NCI-H187 treated with DMSO at 0.1 percent for 48 hours (cell line): ENCODE measurements around the gene TNFSF13B.
"Not testable (repeated sequence)": the region's sequence is repeated elsewhere in the genome, so short reads cannot be mapped to it uniquely, and the experiment has no call there.

ENCODE experiments used
- DNase-seq: peaks from one replicate; lab custom pipeline; 2025; lab: John Stamatoyannopoulos, UW

The TNFSF13B gene, protein sequence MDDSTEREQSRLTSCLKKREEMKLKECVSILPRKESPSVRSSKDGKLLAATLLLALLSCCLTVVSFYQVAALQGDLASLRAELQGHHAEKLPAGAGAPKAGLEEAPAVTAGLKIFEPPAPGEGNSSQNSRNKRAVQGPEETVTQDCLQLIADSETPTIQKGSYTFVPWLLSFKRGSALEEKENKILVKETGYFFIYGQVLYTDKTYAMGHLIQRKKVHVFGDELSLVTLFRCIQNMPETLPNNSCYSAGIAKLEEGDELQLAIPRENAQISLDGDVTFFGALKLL

GRCh38 chr13:108269601-108270328, at the start of gene TNFSF13B:
TSS of gene TNFSF13B (plus strand) at chr13:108269718. CDS start at chr13:108269896, 178 bp downstream.
- no peak for DNase-seq

- DNase-seq: no peak
These were observed 49.5 kb upstream of the TNFSF13B start for GRCh38 chr13:108220041-108220440.

DNA sequence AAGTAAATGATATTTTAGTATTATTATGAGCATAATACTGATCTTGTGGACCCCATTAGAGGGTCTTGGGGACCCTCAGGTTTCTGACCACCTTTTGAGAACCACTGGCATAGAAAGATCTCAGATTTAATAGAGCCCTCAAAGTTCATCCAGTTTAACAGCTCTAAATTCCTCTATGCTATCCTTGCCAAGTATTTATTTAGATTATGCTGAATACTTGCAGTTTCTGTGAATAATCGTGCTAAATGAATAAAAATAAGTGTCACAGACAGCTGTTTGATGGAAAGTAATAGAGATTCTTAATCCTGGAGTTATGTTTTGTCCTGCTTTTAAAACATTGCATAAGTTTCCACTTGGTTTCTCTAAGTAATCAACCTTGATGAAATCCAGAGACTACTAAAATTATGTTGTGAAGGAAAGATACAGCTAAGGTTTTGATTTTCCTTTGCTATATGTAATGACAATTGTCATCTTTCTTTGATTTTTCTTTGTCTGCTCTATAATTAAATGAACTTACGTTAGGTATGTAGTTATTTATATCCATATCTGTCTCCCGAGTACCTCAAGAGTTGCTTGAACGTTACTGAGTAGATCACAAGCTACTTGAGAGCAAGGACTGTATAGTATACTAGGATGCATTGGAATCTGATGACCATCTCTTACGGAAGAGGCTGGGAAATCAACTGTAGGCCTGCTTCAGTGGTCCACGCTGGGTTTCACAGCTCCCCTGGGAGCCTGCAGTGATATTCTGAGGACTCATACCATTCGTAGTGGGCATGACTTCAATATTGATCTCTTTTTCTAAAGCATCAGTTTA, 45.6 kb upstream of the TNFSF13B start:
- DNase-seq: no peak

GRCh38 chr13:108225440-108225839, 44.1 kb upstream of the TNFSF13B start:
- DNase-seq: no peak

DNA sequence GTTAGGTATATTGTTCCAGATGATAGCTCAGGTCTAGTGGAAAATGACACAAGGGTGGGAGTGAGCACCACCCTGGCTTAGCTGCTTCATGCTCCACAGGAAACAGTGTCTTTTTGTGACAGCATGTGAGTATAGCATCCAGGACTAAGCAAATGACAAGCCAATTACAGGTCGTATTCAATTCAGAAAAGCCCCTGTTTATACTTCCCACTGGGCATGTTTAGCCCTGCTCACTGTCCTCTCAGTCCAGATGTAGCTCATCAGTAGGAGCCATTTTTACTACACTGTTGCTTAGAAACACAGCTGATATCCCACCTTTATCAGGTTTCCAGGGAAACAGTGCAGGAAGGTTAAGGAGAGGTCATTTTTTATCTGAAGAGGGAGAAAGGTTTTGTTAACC, 43.3 kb upstream of the TNFSF13B start:
- DNase-seq: no peak

DNA sequence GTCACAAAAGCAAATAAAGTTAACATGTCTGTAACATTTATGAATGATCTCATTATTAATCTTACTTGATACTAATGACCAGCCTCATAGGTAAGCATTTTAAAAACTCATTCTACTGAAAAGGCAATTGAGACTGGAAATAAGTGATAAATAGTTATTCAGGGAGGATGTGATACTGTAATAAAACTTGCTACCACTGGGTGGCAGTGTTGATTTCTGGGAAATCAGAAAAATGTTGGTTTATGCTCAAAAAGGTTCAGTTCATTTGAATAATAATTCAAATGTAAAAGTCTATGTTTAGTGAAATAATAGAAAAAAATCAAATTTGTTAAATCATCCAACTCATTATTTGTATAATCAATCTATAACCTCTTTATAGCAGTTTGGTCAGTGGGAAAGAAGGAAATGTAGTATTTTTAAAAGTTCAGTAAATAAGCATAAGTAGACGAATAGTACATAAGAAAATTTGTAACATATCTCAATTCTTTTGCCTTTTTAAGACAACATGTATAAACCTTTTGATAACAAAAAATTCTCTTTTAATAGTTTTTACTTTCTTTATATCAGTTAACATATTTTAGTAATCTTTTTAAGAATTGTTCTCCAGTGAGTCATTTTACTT, 41.8 kb upstream of the TNFSF13B start:
- no peak for DNase-seq

- no peak for DNase-seq
These were observed 39.1 kb upstream of the TNFSF13B start for GRCh38 chr13:108230377-108230776.

DNA sequence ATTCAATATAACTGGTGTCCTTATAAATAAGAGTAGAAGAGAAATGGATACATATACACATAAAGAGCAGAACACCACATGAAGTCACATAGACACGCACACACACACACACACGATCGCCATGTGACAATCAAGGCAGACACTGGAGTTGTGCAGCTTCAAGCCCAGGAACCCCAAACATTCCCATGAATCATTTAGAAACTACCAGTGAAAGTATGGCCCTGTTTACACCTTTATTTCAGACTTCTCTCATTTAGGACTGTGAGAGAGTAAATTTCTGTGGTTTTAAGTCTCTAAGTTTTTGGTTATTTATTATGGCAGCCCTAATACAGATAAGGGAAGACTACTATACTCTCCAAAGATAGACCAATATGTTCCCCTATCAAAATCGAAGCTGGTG, 20.4 kb upstream of the TNFSF13B start:
- no peak for DNase-seq

GRCh38 chr13:108257248-108257647, 12.3 kb upstream of the TNFSF13B start:
- no peak for DNase-seq

DNA sequence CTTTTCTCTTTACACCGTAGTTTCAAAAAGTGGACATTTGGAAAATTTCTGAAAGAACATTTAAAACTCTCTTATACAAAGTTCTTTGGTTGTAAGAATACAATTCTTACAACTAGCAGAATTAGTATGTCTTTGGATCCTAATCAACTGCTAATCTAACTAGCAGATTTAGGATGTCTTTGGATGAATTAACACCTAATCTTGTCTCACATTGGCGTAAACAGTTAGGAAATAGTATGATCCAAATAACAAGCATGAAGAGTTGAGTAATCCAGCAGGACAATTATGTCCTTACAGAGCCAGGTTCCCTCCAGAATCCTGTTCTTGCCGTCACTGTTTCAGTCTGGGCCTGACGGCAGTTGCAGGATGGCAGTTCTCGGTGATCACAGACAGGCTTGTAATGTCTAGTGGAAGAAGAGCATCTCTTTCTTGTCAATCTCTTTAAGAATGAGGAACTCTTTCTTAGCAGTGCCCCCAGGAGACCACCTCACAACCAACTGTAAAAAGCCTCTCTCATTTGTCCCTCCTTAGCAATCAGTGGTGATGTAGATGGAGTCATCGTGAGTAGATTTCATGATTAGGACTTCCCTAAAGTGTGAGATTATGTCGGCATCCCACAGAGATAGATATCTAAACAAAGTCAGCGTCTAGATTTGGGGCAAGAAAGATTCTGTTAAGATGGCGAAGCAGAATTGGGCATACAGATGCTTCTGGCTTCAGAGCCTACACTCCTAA, 5.7 kb upstream of the TNFSF13B start:
- DNase-seq: no peak

- no peak for DNase-seq
These were observed 3.1 kb upstream of the TNFSF13B start for GRCh38 chr13:108266321-108266990.

DNA sequence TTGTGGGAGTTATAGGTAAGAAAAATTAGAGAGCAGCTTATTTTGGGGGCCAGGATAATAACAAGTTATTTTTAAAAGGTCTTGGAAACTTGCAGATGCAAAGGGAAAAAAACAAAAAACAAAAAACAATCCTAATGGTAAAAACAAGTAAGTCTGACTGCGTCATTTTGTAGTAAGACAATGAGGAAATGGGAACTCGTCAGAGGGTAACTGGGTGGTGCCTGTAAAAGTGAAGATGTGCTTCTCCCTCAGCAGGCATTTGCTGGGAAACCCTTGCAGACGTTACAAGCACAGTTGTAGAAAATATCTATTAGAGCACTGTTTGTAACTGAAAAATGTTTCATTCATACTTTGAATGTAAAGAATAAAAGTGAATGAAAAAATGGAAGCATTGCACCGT, 2.2 kb upstream of the TNFSF13B start:
- DNase-seq: no peak

GRCh38 chr13:108267855-108268254, 1.7 kb upstream of the TNFSF13B start:
- DNase-seq: not testable (repeated sequence)

DNA sequence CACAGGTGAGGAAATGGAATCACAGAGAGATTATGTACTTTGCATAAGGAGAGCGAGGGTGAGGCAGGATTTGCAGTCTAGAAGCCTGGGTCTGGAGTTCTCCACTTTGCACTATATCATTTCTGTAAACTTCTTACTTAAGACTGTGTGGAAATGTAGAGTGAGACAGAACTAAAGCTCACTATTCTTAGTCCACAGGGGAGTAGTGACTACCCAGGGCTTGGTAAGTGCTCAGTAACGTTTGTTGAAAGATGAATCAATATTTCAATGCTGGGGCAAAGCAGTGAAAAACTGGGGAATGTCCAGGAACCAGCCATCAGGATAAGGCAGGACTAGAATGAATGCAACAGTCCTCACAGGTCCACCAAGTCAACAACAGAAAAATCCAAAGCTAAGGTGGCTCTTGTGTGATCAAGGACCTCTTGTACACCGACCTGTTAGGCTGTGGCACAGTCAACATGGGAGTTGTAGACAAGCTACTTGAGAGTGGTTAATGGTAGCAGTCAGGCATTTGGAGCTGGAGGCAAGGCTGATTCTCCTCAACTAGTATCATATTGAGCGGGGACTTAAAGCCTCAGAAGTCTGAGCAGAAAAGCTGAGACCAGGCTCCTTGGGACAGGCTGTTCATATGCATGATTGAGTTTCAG, 929 bp upstream of the TNFSF13B start:
- no peak for DNase-seq

DNA sequence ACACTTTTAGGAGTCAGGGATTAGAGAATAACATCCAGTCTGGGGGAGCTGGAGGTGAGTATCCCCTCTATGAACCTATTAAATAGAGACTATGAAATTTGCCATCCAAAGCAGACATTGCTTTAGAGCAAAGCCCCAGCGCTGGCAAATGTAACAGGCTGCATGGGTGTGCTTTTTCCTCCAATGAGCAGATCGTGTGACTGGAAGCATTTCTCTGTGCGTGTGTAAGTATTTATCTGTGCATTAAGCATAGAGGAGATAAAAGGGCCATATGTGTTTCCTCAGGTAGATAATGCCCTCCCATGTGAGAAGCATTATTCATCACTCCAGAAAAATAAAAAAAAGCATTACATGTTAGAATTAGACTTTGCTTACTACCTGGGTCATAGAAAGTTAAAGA, 924 bp downstream of the TNFSF13B start:
- no peak for DNase-seq

DNA sequence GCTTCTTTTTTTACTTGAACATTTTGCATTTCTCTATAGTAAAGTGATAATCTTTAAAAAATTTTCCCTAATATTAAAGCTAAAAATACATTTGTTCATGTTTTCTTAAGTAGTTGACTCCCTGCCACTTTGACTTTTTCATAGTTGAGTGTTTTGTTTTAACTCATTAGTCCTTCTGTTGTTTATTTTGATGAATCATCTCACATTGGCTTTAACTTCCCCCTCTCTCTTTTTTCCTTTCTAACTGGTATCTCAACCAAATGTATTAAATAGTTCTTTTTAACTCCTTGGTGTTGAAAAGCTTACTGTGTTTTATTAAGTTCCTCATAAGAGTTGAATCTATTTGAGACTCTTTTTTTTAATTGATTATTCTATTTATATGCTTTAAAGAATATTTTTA, 2.8 kb downstream of the TNFSF13B start:
- DNase-seq: no peak

- DNase-seq: no peak
These were observed 4.1 kb downstream of the TNFSF13B start for GRCh38 chr13:108273429-108274118.

DNA sequence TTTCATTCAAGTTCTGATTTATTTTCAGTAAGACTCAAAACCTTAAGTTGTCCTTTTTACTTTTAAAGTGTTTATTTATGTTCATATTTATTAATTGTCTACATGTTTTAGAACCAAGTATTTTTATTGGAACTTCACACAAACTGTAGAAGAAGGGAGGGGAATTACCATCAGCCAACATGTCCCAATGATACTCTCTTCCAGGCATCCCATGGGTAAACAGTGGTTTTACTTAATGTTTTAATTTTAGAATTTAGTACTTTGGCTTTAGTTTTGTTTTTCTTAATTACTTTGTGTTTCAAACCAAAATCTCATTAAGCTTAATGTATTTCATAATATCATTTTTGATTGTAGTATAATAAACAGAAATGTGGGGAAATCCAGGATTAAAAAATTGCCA, 5.2 kb downstream of the TNFSF13B start:
- no peak for DNase-seq

- no peak for DNase-seq
These were observed 6.5 kb downstream of the TNFSF13B start for GRCh38 chr13:108276060-108276459.

DNA sequence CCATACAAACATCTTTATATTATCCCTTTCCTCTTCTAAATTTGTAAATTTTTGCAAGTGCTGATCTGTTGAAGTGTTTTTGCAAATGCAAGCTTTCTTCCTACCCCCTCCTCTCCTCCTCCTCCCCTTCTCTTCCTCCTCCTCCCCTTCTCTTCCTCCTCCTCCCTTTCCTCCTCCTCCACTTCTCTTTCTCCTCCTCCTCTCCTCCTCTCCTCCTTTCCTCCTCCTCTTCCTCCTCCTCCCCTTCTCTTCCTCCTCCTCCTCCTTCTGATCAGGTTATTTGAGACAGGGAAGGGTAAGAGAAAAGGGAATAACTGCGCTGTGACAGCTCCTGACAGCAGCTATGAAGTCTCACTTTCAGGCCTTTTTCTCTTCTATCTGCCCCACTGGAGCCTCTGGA, 8.9 kb downstream of the TNFSF13B start:
- DNase-seq: no peak
